ENCODE data around the gene TECPR1.

TECPR1 gene

DNA sequence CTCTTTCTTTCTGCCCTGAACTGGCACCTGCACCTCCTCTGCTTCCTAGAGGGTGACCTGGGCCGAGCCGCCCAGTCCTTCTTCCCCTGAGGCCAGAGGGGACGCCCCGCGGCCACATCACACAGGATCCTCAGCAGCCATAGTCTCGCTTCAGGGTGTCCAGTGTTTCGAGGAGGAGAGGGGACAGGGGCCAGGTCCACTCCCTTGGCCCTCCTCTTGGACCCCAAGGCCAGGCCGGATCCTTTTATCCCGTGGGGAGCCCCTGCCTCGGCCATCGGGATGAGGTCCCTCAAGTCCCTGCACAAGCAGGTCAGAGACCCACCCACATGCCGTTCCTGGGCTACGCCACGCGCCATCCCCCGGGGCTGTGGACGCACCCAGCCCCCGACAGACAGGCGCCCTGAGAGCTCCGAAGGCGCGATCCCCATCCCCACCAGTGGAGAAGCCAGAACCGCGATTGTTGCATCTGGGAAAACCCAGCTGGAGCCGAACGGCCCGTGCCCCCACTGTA lies 37.2 kb downstream of the TECPR1 start:
- TF ChIP-seq FOXM1 (IDR thresholded peaks at IDR 0.05; ENCODE audit: borderline replicate concordance, low read depth) (no peak), YY1 (IDR thresholded peaks at IDR 0.05; ENCODE audit: low read depth) (no peak), CEBPB (IDR thresholded peaks at IDR 0.05) (no peak), NFIC (IDR thresholded peaks at IDR 0.05) (no peak), CREB1 (IDR thresholded peaks at IDR 0.05; ENCODE audit: low read depth) (no peak), ZBTB7A (IDR thresholded peaks at IDR 0.05; ENCODE audit: low read depth) (no peak), TEAD4 (IDR thresholded peaks at IDR 0.05) (no peak), TCF12 (IDR thresholded peaks at IDR 0.05; ENCODE audit: low read depth) (no peak), EGR1 (IDR thresholded peaks at IDR 0.05) (no peak), RAD21 (IDR thresholded peaks at IDR 0.05; ENCODE audit: low read depth) (no peak), EP300 (IDR thresholded peaks at IDR 0.05; ENCODE audit: borderline replicate concordance) (no peak), TAF1 (IDR thresholded peaks at IDR 0.05; ENCODE audit: low read depth) (no peak)
- TF ChIP-seq, protein P1, sequence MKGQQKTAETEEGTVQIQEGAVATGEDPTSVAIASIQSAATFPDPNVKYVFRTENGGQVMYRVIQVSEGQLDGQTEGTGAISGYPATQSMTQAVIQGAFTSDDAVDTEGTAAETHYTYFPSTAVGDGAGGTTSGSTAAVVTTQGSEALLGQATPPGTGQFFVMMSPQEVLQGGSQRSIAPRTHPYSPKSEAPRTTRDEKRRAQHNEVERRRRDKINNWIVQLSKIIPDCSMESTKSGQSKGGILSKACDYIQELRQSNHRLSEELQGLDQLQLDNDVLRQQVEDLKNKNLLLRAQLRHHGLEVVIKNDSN (IDR thresholded peaks at IDR 0.05), result no peak
- TF ChIP-seq, protein P2, sequence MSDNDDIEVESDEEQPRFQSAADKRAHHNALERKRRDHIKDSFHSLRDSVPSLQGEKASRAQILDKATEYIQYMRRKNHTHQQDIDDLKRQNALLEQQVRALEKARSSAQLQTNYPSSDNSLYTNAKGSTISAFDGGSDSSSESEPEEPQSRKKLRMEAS (IDR thresholded peaks at IDR 0.05), result no peak
- TF ChIP-seq, protein P3, sequence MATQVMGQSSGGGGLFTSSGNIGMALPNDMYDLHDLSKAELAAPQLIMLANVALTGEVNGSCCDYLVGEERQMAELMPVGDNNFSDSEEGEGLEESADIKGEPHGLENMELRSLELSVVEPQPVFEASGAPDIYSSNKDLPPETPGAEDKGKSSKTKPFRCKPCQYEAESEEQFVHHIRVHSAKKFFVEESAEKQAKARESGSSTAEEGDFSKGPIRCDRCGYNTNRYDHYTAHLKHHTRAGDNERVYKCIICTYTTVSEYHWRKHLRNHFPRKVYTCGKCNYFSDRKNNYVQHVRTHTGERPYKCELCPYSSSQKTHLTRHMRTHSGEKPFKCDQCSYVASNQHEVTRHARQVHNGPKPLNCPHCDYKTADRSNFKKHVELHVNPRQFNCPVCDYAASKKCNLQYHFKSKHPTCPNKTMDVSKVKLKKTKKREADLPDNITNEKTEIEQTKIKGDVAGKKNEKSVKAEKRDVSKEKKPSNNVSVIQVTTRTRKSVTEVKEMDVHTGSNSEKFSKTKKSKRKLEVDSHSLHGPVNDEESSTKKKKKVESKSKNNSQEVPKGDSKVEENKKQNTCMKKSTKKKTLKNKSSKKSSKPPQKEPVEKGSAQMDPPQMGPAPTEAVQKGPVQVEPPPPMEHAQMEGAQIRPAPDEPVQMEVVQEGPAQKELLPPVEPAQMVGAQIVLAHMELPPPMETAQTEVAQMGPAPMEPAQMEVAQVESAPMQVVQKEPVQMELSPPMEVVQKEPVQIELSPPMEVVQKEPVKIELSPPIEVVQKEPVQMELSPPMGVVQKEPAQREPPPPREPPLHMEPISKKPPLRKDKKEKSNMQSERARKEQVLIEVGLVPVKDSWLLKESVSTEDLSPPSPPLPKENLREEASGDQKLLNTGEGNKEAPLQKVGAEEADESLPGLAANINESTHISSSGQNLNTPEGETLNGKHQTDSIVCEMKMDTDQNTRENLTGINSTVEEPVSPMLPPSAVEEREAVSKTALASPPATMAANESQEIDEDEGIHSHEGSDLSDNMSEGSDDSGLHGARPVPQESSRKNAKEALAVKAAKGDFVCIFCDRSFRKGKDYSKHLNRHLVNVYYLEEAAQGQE (IDR thresholded peaks at IDR 0.05; ENCODE audit: low read depth), result no peak

DNA sequence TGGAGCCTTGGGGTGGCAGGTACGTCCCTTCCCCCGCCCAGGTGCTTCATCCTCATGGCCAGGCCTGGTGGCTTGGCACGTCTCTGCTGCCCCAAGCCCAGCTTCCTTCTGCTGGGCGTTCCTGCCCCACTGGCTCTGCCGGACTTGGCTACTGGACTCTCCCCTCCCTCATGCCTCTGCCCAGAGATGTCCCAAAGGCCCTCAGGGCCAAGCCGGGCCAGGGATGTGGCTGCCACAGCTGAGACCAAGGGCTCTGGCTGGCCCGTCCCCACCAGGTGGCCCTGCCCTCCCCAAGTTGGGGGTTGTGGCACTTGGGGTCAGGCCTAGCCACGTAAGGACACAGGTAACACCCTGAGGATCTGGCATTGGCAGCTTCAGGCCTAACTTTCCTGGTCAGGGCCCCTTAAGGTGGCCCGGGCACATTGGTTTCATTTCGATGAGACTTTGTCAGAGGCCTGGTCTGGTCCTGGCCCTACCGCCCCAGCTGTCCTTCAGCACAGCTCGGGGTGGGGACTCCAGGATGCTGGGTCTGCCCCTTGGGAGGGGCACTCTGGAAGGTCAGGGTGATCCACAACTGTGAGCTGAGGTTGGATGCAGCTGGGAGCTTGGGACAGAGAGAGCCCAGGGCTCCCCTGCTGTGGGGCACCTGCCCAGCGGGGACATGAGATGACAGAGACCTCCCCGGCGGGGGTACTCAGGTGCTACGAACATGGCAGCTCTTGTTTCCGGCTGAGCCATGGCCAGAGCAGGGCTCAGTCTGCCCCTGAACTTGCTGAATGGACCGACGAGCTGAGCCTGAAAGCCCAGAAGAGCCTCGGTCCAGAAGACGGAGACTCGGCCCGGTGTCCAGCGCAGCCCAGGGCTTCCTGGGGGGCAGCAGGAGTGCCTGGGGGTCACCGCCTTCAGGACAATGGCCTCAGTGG lies 37.9 kb downstream of the TECPR1 start:
- TF ChIP-seq YY1 (IDR thresholded peaks at IDR 0.05; ENCODE audit: low read depth) (no peak), EGR1 (IDR thresholded peaks at IDR 0.05) (no peak), ZBTB7A (IDR thresholded peaks at IDR 0.05; ENCODE audit: low read depth) (no peak), NFIC (IDR thresholded peaks at IDR 0.05) (no peak), TAF1 (IDR thresholded peaks at IDR 0.05; ENCODE audit: low read depth) (no peak), CEBPB (IDR thresholded peaks at IDR 0.05) (no peak), FOXM1 (IDR thresholded peaks at IDR 0.05; ENCODE audit: borderline replicate concordance, low read depth) (no peak), TEAD4 (IDR thresholded peaks at IDR 0.05) (no peak), EP300 (IDR thresholded peaks at IDR 0.05; ENCODE audit: borderline replicate concordance) (no peak), CREB1 (IDR thresholded peaks at IDR 0.05; ENCODE audit: low read depth) (no peak), TCF12 (IDR thresholded peaks at IDR 0.05; ENCODE audit: low read depth) (no peak), RAD21 (IDR thresholded peaks at IDR 0.05; ENCODE audit: low read depth) (no peak)
- TF ChIP-seq, protein P2 (IDR thresholded peaks at IDR 0.05), result no peak
- TF ChIP-seq, protein P3 (IDR thresholded peaks at IDR 0.05; ENCODE audit: low read depth), result no peak
- TF ChIP-seq, protein P1 (IDR thresholded peaks at IDR 0.05), result no peak

DNA sequence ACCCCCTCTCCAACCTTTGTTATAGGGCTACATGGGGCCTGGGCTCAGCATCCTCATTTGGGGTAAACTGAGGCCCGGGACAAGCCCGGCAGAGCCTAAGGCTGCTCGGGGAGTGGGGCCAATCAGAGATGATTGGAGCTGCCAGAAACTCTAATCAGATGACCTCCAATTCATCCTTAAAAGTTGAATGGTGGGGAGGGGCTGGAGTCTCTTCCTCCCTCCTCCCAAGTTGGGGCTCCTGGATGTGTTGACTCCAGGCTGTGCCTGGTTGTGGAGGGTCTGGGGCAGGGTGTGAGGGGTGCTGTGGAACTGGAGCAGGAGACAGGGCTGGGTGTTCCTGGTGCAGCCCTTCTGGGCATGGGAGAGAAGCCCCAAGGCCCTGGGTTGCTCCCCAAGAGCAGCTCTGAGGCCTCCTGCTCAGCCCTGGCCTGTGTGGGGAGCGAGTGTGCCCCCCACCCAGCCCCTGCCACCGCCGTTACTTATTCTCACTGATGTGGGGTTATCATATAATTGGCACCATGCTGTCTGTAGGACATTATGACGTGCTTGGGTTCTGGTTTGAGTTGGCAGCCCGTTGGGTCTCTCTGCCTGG lies 38.6 kb downstream of the TECPR1 start:
- TF ChIP-seq NFIC (IDR thresholded peaks at IDR 0.05), result no peak
- TF ChIP-seq, protein P3 (IDR thresholded peaks at IDR 0.05; ENCODE audit: low read depth), result no peak
- no peak for TF ChIP-seq YY1 (IDR thresholded peaks at IDR 0.05; ENCODE audit: low read depth)
- TF ChIP-seq, protein P2 (IDR thresholded peaks at IDR 0.05), result no peak
- TF ChIP-seq RAD21 (IDR thresholded peaks at IDR 0.05; ENCODE audit: low read depth), result no peak
- TF ChIP-seq ZBTB7A (IDR thresholded peaks at IDR 0.05; ENCODE audit: low read depth), result no peak

Measured in Ishikawa (cell line).